Activated CD8-positive, alpha-beta memory T cell treated with anti-CD3 and anti-CD28 coated beads for 1 hour (primary cell): ENCODE measurements around the gene CCDC3.

Source experiments
- DNase-seq, 2 donors: peaks; one replicate each; pipeline ENCODE4 v3.0.0-alpha.2; 2020; ENCODE audit warnings: low read depth in 1 of 2; ENCODE audit errors: extremely low read depth in 1 of 2

The CCDC3 gene

GRCh38 chr10:12846718-12847117 is 154.8 kb downstream of the CCDC3 start:
- DNase-seq = no peak
